ENCODE measurements around the gene E2F6. TPM values are rescaled to one million over a fixed set of nuclear protein-coding genes. Genes with fewer than 3 reads are reported as not detected.
A peak's percentile ranks its signal among the peaks of the same experiment; 100 is the strongest.

Gene E2F6
- total RNA-seq, 1 donor from 2014 or later = 12.1 TPM

DNA sequence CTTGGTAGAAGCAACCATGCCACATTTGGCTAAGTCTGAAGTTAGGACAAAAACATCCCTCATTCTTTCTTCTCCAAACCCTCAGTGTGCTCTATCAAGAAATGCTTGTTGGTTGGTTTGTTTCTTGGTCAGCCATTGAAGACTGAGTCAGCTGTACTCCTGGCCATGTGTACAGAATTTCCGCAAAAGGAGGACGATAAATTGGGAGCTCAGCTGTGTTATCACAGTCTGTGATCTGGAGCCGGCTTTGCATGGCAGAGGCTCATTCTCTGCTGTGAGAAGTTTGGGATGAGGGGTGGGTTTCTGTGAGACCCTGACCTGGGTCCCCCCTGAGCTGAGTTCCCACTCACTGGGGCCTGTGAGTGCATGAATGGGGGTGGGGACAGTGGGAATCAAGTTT lies 26.3 kb upstream of the E2F6 start:
- FAIRE-seq (peak; percentile 36), DNase-seq (ENCODE audit: low read depth) (no peak)
- Histone ChIP-seq H3K36me3 (ENCODE audit: control insufficient read depth, insufficient read depth, low read length) (no peaks in the 10 kb centered on the region), H3K27me3 (ENCODE audit: control insufficient read depth, insufficient read depth, low read length) (no peaks in the 10 kb centered on the region), H3K4me3 (ENCODE audit: low read depth, low read length) (no peak overlapping the region)
- TF ChIP-seq, protein P1, sequence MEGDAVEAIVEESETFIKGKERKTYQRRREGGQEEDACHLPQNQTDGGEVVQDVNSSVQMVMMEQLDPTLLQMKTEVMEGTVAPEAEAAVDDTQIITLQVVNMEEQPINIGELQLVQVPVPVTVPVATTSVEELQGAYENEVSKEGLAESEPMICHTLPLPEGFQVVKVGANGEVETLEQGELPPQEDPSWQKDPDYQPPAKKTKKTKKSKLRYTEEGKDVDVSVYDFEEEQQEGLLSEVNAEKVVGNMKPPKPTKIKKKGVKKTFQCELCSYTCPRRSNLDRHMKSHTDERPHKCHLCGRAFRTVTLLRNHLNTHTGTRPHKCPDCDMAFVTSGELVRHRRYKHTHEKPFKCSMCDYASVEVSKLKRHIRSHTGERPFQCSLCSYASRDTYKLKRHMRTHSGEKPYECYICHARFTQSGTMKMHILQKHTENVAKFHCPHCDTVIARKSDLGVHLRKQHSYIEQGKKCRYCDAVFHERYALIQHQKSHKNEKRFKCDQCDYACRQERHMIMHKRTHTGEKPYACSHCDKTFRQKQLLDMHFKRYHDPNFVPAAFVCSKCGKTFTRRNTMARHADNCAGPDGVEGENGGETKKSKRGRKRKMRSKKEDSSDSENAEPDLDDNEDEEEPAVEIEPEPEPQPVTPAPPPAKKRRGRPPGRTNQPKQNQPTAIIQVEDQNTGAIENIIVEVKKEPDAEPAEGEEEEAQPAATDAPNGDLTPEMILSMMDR (IDR thresholded peaks at IDR 0.05; ENCODE audit: insufficient read depth, low read length, severe bottlenecking) = no peak

DNA sequence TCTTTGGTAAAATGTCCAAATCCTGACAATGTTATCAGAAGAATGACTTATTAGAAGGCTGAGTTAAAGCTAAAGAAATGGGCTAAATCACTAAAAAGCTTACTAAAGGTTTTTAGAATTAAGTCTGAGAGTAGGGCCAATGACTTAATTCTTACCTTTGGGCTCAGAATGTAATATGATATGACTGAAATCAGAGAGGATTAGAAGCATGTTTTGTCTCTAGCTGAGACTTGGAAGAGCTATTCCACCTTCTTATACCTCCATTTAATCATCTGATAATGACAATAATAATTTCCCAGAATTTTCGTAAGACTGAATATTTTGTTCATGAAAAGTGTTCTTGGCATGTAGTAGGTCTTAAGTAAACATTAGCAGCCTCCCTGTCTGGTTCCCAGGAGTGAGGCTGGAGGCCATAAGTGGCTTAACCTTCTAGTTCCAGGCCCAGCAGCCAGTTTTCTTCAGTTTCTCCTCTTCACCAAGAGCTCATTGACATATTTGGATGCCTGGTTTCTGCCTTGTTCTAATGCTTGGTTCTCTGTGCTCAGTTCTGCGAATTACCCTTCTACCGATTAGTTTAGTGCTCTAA lies 25.5 kb upstream of the E2F6 start:
- no peaks in the 10 kb centered on the region for H3K36me3 ChIP-seq (ENCODE audit: control insufficient read depth, insufficient read depth, low read length)
- TF ChIP-seq, protein P1 (IDR thresholded peaks at IDR 0.05; ENCODE audit: insufficient read depth, low read length, severe bottlenecking) = no peak
- no peaks in the 10 kb centered on the region for H3K27me3 ChIP-seq (ENCODE audit: control insufficient read depth, insufficient read depth, low read length)
- DNase-seq (ENCODE audit: low read depth) (no peak), FAIRE-seq (no peak)
- no peak overlapping the region for H3K4me3 ChIP-seq (ENCODE audit: low read depth, low read length)

GRCh38 chr2:11490194-11490593 lies 24.2 kb upstream of the E2F6 start:
- TF ChIP-seq, protein P1 (IDR thresholded peaks at IDR 0.05; ENCODE audit: insufficient read depth, low read length, severe bottlenecking) = no peak
- no peak overlapping the region for H3K4me3 ChIP-seq (ENCODE audit: low read depth, low read length)
- no peak for FAIRE-seq
- H3K36me3 ChIP-seq (ENCODE audit: control insufficient read depth, insufficient read depth, low read length) = no peaks in the 10 kb centered on the region
- no peak for DNase-seq (ENCODE audit: low read depth)
- peaks cover 2% of the 10 kb centered on the region for H3K27me3 ChIP-seq (ENCODE audit: control insufficient read depth, insufficient read depth, low read length)

DNA sequence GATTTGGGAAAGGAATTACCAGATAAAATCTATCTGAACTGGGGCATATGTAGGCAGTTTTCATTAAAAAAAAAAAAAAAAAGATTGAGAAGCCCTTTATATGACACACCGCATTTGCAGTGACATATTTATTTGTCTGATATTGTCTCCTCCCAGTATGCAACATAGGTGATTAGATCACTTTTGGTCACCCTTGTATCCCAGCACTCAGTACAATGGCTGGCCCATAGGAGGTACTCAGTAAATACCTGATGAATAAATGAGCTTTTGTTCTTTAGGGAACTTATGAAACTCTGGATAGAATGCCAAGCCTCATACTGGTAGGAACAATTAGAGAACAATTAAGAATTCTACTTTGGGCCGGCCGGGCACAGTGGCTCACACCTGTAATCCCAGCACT lies 22.8 kb upstream of the E2F6 start:
- H3K27me3 ChIP-seq (ENCODE audit: control insufficient read depth, insufficient read depth, low read length) = peaks cover 7% of the 10 kb centered on the region
- no peak overlapping the region for H3K4me3 ChIP-seq (ENCODE audit: low read depth, low read length)
- no peak for FAIRE-seq
- DNase-seq (ENCODE audit: low read depth) = no peak
- TF ChIP-seq, protein P1 (IDR thresholded peaks at IDR 0.05; ENCODE audit: insufficient read depth, low read length, severe bottlenecking) = no peak
- H3K36me3 ChIP-seq (ENCODE audit: control insufficient read depth, insufficient read depth, low read length) = no peaks in the 10 kb centered on the region

- Histone ChIP-seq H3K4me3 (ENCODE audit: low read depth, low read length) (no peak overlapping the region), H3K36me3 (ENCODE audit: control insufficient read depth, insufficient read depth, low read length) (no peaks in the 10 kb centered on the region), H3K27me3 (ENCODE audit: control insufficient read depth, insufficient read depth, low read length) (peaks cover 26% of the 10 kb centered on the region)
- TF ChIP-seq, protein P1 (IDR thresholded peaks at IDR 0.05; ENCODE audit: insufficient read depth, low read length, severe bottlenecking) = no peak
- FAIRE-seq (no peak), DNase-seq (ENCODE audit: low read depth) (no peak)
Measured at GRCh38 chr2:11483806-11484617, 18.1 kb upstream of the E2F6 start.
